LNCaP clone FGC (cell line): Measurements from ENCODE around the gene KCTD17.

Experiments used
- DNase-seq: peaks from one replicate; pipeline ENCODE4 v3.0.0-alpha.2; 2011; ENCODE audit warnings: low read depth
- H3K4me3 ChIP-seq: 2 replicates; pipeline ENCODE4 v1.5.1; 2011; ENCODE audit warnings: mild to moderate bottlenecking, low read depth, low read length, control low read depth
- TF ChIP-seq, protein P1 (sequence below): IDR thresholded peaks from 2 replicates; pipeline ENCODE4 v1.5.1; 2012; ENCODE audit warnings: mild to moderate bottlenecking; ENCODE audit not compliant: control insufficient read depth, insufficient read depth; ENCODE audit errors: extremely low read depth

KCTD17 gene

DNA sequence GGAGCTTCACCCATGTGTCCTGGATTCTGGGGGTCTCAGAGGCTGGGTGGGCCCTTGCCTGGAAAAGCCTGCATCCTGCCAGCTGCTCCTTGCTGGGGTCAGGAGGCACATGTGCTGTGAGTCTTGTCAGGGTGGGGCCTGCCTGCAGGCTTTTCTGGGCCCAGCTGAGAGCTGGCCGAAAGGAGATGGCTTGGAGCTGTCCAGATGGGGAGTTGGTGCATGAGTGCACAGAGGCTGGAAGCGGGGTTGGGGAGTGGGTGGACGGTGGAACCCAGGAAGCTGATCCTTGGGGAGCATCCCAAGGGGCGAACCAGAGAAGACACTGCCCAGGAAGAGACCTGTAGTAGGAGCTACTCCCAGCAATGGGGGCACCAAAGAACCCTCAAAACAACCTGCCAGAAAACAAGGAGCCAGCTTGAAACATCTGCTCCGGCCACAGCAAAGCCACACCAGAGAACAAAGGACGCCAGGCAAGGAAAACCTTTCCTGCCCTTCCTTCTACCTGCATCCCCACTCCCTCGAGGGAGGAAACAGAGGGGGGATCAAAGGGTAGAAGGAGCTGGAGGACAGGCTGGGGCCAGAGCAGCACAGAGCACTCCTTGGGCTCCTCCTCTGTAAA is 8.2 kb upstream of the KCTD17 start:
- DNase-seq = no peak
- H3K4me3 ChIP-seq = no peak overlapping the region
- TF ChIP-seq, protein P1, sequence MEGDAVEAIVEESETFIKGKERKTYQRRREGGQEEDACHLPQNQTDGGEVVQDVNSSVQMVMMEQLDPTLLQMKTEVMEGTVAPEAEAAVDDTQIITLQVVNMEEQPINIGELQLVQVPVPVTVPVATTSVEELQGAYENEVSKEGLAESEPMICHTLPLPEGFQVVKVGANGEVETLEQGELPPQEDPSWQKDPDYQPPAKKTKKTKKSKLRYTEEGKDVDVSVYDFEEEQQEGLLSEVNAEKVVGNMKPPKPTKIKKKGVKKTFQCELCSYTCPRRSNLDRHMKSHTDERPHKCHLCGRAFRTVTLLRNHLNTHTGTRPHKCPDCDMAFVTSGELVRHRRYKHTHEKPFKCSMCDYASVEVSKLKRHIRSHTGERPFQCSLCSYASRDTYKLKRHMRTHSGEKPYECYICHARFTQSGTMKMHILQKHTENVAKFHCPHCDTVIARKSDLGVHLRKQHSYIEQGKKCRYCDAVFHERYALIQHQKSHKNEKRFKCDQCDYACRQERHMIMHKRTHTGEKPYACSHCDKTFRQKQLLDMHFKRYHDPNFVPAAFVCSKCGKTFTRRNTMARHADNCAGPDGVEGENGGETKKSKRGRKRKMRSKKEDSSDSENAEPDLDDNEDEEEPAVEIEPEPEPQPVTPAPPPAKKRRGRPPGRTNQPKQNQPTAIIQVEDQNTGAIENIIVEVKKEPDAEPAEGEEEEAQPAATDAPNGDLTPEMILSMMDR = no peak

DNA sequence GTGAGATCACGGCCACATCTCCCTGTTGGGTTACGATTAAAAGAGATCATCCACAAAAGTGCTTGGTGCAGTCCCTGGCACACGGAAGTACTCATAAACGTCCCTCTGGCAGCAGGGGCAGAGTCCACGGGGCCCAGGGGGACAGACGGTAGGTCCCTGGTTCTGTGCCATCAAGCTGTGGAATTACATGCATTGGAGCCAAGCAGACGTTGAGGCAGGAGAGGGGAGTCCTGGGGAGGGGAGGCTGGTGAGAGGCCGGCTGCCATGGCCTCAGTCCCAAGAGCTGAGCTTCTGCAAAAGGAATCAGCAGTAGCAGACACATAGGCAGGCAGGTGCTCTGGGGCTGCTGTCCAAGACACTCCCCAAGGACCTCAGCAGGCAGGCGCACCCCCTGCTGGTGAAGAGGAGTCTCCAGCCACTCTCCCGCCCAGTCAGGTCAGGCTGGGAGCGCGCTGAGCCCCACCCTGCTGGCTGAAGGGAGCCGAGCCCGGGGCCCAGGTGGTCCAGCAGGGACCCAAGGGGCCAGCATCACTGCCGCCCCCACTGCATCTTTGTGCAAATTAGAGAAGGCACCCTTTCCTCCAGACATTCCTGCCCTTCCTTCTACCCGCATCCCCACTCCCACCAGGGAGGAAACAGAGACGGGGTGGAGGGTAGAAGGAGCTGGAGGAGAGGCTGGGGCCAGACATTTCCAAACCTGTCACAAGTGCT is 7.6 kb upstream of the KCTD17 start:
- H3K4me3 ChIP-seq = no peak overlapping the region
- peak; percentile 62 for DNase-seq
- TF ChIP-seq, protein P1 = peak; percentile 82

DNA sequence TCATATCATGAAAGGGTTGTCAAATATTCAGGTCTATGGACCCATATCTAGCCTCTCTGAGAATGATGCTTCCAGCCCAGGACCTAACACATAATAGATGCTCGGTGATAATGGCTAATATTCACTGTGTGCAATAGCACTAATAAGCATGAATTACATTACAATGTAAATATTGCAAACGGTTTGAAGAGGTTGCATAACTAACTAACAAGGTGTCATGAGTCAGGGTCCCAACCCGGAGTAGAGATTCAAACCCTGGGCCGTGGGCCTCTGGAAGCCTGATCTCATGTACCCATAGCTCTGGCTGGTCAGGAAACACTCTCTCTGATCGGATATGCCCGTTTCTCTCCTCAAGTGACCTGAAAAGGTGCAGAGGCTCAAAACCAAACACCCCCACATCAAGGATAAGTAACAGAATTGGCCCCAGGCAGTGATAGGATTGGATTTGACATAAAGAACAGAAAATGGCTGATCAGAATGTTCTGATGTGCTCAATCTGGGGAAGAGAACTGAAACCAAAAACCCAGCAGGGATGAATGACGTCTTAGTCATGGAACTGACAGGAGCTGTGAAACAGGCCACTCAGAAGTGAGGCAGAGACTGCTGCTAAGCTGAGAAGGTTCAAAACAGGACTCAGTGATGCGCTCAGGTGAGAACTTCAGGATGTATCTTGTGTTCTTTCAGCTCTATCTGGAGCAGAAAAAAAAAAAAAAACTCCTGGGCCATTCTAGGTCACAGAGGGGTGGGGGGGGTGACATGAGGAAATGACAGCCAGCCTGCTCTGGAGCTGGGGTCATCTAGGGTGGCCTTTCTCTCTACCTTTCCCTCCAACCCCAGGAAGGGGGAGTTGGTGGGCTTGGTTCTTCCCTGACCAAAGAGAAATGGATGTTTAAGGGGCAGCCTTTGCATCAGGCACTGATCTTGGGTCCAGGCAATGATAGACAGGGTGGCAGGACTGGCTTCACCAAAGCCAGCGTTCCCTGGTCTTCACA is 6.6 kb upstream of the KCTD17 start:
- H3K4me3 ChIP-seq = no peak overlapping the region
- DNase-seq = no peak
- TF ChIP-seq, protein P1 = no peak

DNA sequence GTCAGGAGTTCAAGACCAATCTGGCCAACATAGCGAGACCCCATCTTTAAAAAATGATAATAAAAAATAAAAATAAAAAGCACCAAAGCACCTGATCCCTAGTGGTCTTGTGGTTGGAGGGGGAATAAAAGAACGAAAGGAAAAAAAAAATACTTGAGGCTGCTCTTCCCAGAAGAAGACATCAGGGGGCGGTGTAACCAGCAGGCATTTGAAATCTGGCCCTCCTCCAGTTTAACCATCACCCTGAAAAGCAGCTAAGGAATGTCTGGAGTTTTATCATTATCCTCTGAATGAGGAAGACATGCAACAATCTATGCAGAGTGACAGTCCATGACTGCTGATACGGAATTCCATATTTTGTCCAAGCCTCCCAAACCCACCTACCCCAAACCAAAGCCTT is 5.6 kb upstream of the KCTD17 start:
- no peak overlapping the region for H3K4me3 ChIP-seq
- TF ChIP-seq, protein P1 = peak; percentile 47; the same call in 1 of the 2 replicates
- no peak for DNase-seq

DNA sequence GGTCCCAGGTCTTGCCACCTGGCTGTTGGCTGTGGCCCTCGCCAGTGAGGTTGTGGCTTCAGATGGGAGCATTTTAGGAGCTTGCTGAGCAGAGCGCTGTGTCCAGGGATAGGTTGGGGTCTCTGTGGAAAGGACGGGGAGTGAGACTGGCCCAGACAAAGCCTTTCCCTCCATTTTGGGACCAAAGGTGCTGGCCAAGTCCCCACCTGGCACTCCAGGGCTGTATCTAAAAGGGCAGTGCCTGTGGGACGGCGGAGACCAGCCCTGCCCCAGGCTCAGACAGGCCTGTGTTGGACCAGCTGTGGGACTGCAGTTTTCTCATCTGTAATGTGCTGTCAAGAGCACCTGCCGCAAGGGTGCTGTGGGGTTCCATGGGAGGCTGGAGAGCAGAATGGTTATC is 5.0 kb upstream of the KCTD17 start:
- no peak overlapping the region for H3K4me3 ChIP-seq
- DNase-seq = no peak
- TF ChIP-seq, protein P1 = no peak

DNA sequence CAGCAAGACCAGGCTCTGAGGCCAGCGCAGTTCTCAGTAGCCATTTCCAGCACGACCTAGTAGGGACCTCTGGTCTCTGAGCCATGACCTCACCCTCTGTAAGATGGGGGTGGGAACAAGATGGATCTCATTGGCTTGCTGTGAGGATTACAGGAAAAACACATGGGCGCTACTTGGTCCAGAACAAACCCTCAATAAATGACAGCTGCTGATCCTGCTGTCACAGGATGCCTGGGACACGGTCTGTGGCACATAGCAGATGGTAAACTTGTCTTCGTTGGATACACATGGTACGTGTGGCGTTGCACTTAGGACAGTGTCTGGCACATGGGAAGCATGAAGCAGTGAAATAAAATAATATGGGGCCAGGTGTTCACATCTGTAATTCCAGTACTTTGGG is 4.5 kb upstream of the KCTD17 start:
- TF ChIP-seq, protein P1 = no peak
- no peak overlapping the region for H3K4me3 ChIP-seq
- DNase-seq = no peak
